Pancreas (tissue), 10 donors: Measurements from ENCODE around the gene GUCY2D. TPM values are rescaled to one million over a fixed set of nuclear protein-coding genes. Genes with fewer than 3 reads are reported as not detected.

ENCODE experiments used
- ATAC-seq, 4 donors: fragments of 200-7000 bp; cut with Tn5 transposase; one replicate each; pipeline versions ENCODE4 v1.8.0 to v1.9.1; 2020; ENCODE audit warnings: mild to moderate bottlenecking in 4 of 4, moderate library complexity in 4 of 4
- DNase-seq, 6 donors: peaks; one replicate each; pipeline ENCODE4 v3.0.0-alpha.2; 2020
- FAIRE-seq: peaks from 2 replicates; lab custom pipeline; 2012; peaks lifted over from hg19 to GRCh38; lab: Jason Lieb, UNC
- H3K27ac ChIP-seq, 4 donors: fragments of 200-600 bp; sonication (generic); 1 replicate in 3 of 4; 2 replicates in 1 of 4; pipeline versions ENCODE4 v1.5.0 to v1.8.0; 2020
- H3K27me3 ChIP-seq, 4 donors: fragments of 200-600 bp; one replicate each; pipeline ENCODE4 v1.8.0; 2021
- H3K36me3 ChIP-seq, 3 donors: fragments of 200-600 bp; sonication (generic) in 1 of 3; one replicate each; pipeline versions ENCODE4 v1.5.0 to v1.8.0; 2020 to 2021
- H3K4me1 ChIP-seq, 3 donors: fragments of 200-600 bp; one replicate each; pipeline ENCODE4 v1.8.0; 2021
- H3K4me3 ChIP-seq, 4 donors: fragments of 200-600 bp; sonication (generic) in 2 of 4; one replicate each; pipeline versions ENCODE4 v1.5.0 to v1.8.0; 2020 to 2021
- H3K9me3 ChIP-seq, 4 donors: fragments of 200-600 bp; one replicate each; pipeline ENCODE4 v1.8.0; 2021
- WGBS, 2 donors: extraction: QIAGEN DNeasy Blood & Tissue Kit; methylation state at CpG; one replicate each; pipeline ENCODE4 v1.1.7; 2013; 5-methylcytosine and 5-hydroxymethylcytosine counted together
- intact Hi-C, 3 donors: fragments of 100-400 bp; cut with DNase I; formaldehyde crosslinking; loops; one replicate each; pipeline versions ENCODE4 v1.11.1 to v1.14.2; 2022
- polyA plus RNA-seq, 2 donors: library from polyadenylated mRNA; stranded (reverse); fragments of 200-250 nt; gene quantifications; one replicate each; pipeline ENCODE4 v1.2.3, GENCODE V29; 2013
- total RNA-seq, 6 donors: library from RNA; stranded (reverse); fragmentation: NEBNext Ultra II Directional in 4 of 6; extraction: Animal tissue kit (Norgen Biotek cat#: 25700) in 4 of 6; gene quantifications; one replicate each; pipeline versions ENCODE4 v1.2.1 to v1.2.4, GENCODE V29; 2021 to 2023
- TF ChIP-seq, protein P1 (sequence below), 4 donors: fragments of 200-600 bp; sonication (generic) in 3 of 4; IDR thresholded peaks; one replicate each; pipeline versions ENCODE4 v1.5.0 to v1.8.0; 2021; ENCODE audit warnings: antibody characterized with exemption in 4 of 4
- donor health status: healthy with polysubstance abuse.
- donor health status: DM: no; HTN: no; CAD: no; lungs with moderate emphysema.
- donor health status: DM: no; HTN: no; CAD: no.
- donor health status: control.
- donor health status: control.
- donor health status: Bipolar disorder and iron deficiency.
- donor health status: DM: yes; HTN: yes; CAD: no.
- donor health status: DM: no; HTN: no; CAD: no.
- donor health status: DM: no; HTN: no; CAD: no.
- donor health status: DM: yes; HTN: yes; CAD: no.

Gene GUCY2D
- total and polyA plus RNA-seq, 8 donors: 0.02 to 0.47 (median 0.23) TPM; not detected in 2

DNA sequence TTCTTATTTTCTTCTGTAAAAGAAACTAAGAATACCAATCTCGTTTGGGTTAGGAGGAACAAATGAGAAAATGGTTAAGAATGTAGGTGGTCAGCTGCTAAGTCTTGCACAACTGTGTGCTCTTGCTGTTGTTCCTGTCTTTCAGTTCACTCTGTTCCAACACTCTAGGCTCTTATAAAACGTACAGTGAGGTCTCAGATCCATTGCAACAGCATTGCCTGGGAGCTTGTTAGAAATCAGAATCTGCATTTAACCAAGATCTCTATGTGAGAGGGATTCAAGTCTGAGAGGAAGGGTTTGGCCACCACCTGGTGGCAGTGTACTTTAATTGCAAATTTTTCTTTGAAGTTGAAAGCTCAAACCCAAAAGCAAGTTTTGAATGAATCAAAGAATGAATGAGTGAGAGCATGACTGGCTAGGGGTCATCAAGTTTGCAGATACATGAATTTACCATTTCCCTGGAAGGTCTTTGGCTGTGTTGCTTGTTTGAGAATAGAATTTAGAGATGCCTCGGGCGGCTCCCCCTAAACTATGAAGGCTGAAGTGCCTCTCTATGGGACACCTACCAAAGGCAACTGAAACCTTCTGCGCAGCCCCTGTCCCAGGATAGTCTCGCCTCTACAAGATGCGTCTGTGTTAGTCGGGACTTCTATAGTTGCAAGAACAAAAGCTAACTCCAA lies 39.0 kb downstream of the GUCY2D start:
- Histone ChIP-seq H3K4me3 (no peak overlapping the region), H3K9me3 (no peaks in the 10 kb centered on the region), H3K27me3 (peaks cover 0 to 5% (median 0%) of the 10 kb centered on the region in 4 donors), H3K4me1 (no peaks in the 10 kb centered on the region), H3K36me3 (no peaks in the 10 kb centered on the region), H3K27ac (peak overlapping the region in 1 of 4 donors; percentile 34)
- 53 to 65% methylated on average over 8 of the region's 8 CpGs for WGBS, 2 donors
- ATAC-seq (peak in 3 of 4 donors; percentile 70 to 82 (median 71)), DNase-seq (no peak), FAIRE-seq (no peak)
- TF ChIP-seq, protein P1, sequence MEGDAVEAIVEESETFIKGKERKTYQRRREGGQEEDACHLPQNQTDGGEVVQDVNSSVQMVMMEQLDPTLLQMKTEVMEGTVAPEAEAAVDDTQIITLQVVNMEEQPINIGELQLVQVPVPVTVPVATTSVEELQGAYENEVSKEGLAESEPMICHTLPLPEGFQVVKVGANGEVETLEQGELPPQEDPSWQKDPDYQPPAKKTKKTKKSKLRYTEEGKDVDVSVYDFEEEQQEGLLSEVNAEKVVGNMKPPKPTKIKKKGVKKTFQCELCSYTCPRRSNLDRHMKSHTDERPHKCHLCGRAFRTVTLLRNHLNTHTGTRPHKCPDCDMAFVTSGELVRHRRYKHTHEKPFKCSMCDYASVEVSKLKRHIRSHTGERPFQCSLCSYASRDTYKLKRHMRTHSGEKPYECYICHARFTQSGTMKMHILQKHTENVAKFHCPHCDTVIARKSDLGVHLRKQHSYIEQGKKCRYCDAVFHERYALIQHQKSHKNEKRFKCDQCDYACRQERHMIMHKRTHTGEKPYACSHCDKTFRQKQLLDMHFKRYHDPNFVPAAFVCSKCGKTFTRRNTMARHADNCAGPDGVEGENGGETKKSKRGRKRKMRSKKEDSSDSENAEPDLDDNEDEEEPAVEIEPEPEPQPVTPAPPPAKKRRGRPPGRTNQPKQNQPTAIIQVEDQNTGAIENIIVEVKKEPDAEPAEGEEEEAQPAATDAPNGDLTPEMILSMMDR (IDR thresholded peaks at IDR 0.05): peak in 2 of 4 donors; percentile 14 to 34
- intact Hi-C loops: no loop called here

DNA sequence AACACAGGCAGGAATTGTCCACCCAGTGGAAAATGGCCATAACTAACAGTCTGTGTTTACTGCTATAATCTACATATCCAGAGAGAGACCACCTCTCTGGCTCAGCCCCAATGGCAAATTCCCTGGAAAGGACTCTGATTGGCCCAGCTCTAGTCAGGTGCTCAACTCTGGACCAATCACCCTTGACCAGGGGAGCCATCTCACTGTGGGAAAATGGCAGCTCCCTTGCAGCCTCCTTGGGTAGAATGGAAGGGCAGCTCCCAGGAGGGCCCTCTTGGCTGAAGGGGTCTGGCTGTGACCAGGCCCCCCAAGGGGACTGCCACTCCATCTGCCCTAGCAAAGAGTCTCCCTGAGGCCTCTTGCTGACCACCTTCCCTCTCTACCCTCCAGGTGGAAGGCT lies 39.6 kb downstream of the GUCY2D start:
- Histone ChIP-seq H3K27me3 (peaks cover 0 to 5% (median 0%) of the 10 kb centered on the region in 4 donors), H3K9me3 (no peaks in the 10 kb centered on the region), H3K4me1 (no peaks in the 10 kb centered on the region), H3K27ac (no peak overlapping the region), H3K36me3 (no peaks in the 10 kb centered on the region), H3K4me3 (no peak overlapping the region)
- FAIRE-seq (no peak), DNase-seq (no peak), ATAC-seq (no peak)
- TF ChIP-seq, protein P1 (IDR thresholded peaks at IDR 0.05): no peak
- intact Hi-C loops: no loop called here

DNA sequence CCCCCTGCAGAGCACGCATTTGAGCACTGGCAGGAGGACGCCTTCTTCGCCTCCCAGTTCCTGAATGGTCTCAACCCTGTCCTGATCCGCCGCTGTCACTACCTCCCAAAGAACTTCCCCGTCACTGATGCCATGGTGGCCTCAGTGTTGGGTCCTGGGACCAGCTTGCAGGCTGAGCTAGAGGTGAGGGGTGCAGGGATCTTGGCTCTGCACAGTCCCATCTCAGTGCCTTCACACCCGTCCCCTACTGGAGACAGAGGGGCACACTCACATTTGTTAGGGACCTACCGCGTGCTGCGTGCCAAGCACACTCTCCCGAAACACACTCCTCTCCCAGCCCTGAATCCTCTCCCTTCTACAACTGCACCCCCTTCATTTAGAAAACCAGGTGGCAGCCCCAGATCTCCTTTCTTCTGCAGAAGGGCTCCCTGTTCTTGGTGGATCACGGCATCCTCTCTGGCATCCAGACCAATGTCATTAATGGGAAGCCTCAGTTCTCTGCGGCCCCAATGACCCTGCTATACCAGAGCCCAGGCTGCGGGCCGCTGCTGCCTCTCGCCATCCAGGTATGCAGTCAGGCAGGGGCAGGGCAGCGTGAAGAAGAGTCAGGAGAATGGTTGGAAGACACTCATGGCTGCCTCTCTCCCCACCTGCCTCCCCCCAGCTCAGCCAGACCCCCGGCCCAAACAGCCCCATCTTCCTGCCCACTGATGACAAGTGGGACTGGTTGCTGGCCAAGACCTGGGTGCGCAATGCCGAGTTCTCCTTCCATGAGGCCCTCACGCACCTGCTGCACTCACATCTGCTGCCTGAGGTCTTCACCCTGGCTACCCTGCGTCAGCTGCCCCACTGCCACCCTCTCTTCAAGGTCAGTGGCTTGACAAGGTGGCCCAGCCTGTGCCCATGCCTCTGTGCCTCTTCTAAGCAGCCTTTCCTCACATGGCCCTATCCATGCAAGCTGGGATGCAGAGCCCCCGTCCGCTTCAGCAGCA lies 42.7 kb downstream of the GUCY2D start:
- Histone ChIP-seq H3K4me3 (no peak overlapping the region), H3K27ac (no peak overlapping the region), H3K9me3 (no peaks in the 10 kb centered on the region), H3K4me1 (no peaks in the 10 kb centered on the region), H3K27me3 (no peaks in the 10 kb centered on the region), H3K36me3 (no peaks in the 10 kb centered on the region)
- FAIRE-seq: no peak
- no peak for DNase-seq
- WGBS, 2 donors: 73 to 78% methylated on average over 24 of the region's 24 CpGs
- ATAC-seq: no peak
- intact Hi-C loops: no loop called here
- TF ChIP-seq, protein P1 (IDR thresholded peaks at IDR 0.05): no peak

DNA sequence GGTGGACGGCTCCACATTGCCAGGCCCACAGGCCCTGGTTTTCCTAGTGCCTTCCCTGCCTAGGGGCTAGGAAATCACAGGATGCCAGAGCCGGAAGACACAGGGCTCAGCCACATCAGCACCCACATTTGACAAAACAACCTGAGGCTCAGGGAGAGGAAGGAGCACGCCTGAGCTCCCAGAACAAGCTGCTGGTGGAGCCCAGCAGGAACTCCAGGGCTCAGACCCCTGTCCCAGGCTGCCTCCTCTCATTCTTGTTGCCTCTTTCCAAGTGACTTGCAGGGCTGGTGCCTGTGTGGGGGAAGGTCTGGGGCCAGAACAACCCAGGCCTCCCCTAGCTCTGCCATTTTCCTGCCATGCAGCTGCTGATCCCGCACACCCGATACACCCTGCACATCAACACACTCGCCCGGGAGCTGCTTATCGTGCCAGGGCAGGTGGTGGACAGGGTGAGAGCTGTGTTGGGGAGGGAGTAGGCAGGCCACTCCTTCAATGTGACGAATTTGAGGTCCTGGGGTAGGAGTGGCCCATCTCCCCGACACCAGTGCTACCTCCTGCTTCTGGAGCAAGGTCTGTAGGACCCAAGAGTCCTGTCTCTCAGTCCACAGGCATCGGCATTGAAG lies 44.0 kb downstream of the GUCY2D start:
- H3K4me1 ChIP-seq: no peaks in the 10 kb centered on the region
- FAIRE-seq: no peak
- no peak overlapping the region for H3K4me3 ChIP-seq
- TF ChIP-seq, protein P1 (IDR thresholded peaks at IDR 0.05): no peak
- intact Hi-C loops: no loop called here
- no peak overlapping the region for H3K27ac ChIP-seq
- H3K9me3 ChIP-seq: no peaks in the 10 kb centered on the region
- no peaks in the 10 kb centered on the region for H3K27me3 ChIP-seq
- H3K36me3 ChIP-seq: no peaks in the 10 kb centered on the region
- DNase-seq: no peak
- no peak for ATAC-seq
- WGBS, 2 donors: 83 to 92% methylated on average over 10 to 11 of the region's 11 CpGs
